ENCODE data around the gene WWTR1. TPM values are rescaled to one million over a fixed set of nuclear protein-coding genes. Genes with fewer than 3 reads are reported as not detected.
A peak's percentile ranks its signal among the peaks of the same experiment; 100 is the strongest.

The WWTR1 gene
- polyA plus RNA-seq, 10 donors, result 62.6 to 110 (median 72.5) TPM

GRCh38 chr3:149501524-149501923, 156.3 kb downstream of the WWTR1 start:
- no peak for DNase-seq

- no peak for DNase-seq
Measured at GRCh38 chr3:149497966-149498670, 159.7 kb downstream of the WWTR1 start.

- no peak for DNase-seq
Measured at GRCh38 chr3:149496891-149497290, 160.9 kb downstream of the WWTR1 start.

GRCh38 chr3:149495581-149496125, 162.2 kb downstream of the WWTR1 start:
- no peak for DNase-seq

GRCh38 chr3:149494759-149495580, 162.9 kb downstream of the WWTR1 start:
- peak in 1 of 3 donors; percentile 37 for DNase-seq

GRCh38 chr3:149494022-149494758, 163.6 kb downstream of the WWTR1 start:
- DNase-seq, result peak; percentile 38 to 72 (median 66)

- no peak for DNase-seq
Measured at GRCh38 chr3:149493315-149494021, 164.4 kb downstream of the WWTR1 start.

GRCh38 chr3:149490260-149490971, 167.4 kb downstream of the WWTR1 start:
- DNase-seq, result no peak

- no peak for DNase-seq
Measured at GRCh38 chr3:149489060-149489690, 168.7 kb downstream of the WWTR1 start.

GRCh38 chr3:149487598-149488197, 170.1 kb downstream of the WWTR1 start:
- no peak for DNase-seq

- DNase-seq, result no peak
Measured at GRCh38 chr3:149486726-149487125, 171.1 kb downstream of the WWTR1 start.

GRCh38 chr3:149481491-149481890, 176.3 kb downstream of the WWTR1 start:
- DNase-seq, result no peak

GRCh38 chr3:149481056-149481455, 176.8 kb downstream of the WWTR1 start:
- DNase-seq, result no peak

- peak; percentile 61 to 75 (median 74) for DNase-seq
Measured at GRCh38 chr3:149480326-149481017, 177.4 kb downstream of the WWTR1 start.

GRCh38 chr3:149479621-149480325, 178.1 kb downstream of the WWTR1 start:
- no peak for DNase-seq

- DNase-seq, result no peak
Measured at GRCh38 chr3:149476225-149476624, 181.6 kb downstream of the WWTR1 start.

GRCh38 chr3:149475451-149476060, 182.3 kb downstream of the WWTR1 start:
- no peak for DNase-seq

GRCh38 chr3:149474250-149474817, 183.5 kb downstream of the WWTR1 start, which contains the start of gene TM4SF4:
TM4SF4 (plus strand) TSS chr3:149474697; CDS start chr3:149474878, 181 bp downstream.
- no peak for DNase-seq
